ES-I3 (cell line): ENCODE measurements around the gene CCDC194.

Experiments
- H3K36me3 ChIP-seq: 2 replicates; pipeline ENCODE4 v1.6.1; 2013; ENCODE audit warnings: mild to moderate bottlenecking, low read length, control low read depth, moderate library complexity; ENCODE audit not compliant: insufficient read depth
- H3K4me1 ChIP-seq: 2 replicates; pipeline ENCODE4 v1.6.1; 2013; ENCODE audit warnings: mild to moderate bottlenecking, control low read depth, low read length; ENCODE audit not compliant: insufficient read depth
- H3K9ac ChIP-seq: 2 replicates; pipeline ENCODE4 v1.6.1; 2013; ENCODE audit warnings: low read depth, mild to moderate bottlenecking, low read length, moderate library complexity
- H3K9me3 ChIP-seq: 2 replicates; pipeline ENCODE4 v1.6.1; 2013; ENCODE audit warnings: mild to moderate bottlenecking, low read length, moderate library complexity; ENCODE audit not compliant: control insufficient read depth, insufficient read depth

CCDC194 gene

DNA sequence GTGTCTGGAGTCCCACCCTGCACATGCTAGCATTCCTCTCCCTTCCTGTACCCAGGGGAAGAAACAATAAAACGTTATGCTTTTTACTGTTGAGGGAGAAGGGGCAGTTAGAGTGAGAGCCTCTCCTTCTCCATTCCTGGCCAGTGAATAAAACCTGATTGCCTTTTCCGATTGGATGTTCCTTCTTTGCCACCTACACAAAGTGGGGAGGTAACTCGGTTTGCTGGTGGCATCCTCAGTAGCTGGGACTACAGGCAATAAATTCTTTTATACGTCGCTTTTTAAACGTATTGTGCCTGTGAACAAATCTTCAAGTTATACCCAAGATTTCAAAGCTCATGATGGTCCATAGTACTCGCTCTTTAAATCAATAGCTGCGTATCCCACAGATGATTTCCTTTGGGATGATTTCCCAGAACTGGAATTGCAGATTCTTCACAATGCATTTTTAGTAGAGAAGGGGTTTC lies 25.2 kb upstream of the CCDC194 start:
- peaks cover 11% of the 10 kb centered on the region for H3K4me1 ChIP-seq
- H3K9me3 ChIP-seq = no peaks in the 10 kb centered on the region

DNA sequence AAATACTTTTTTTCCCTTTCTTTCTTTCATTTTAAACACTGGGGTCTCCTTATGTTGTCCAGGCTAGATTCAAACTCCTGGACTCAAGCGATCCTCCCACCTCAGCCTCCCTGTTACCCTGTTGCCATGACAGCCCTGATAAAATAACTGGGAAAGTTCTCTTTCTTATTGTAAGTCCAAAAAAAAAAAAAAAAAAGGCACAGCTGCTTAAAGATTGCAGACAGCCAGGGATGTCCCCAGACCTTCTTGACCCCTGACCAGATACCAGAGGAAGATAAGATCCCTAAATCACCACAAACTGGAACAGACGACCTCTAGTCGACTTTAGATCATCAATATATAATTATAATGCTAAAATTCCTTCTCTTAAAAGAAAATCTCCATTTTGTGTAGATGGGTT lies 24.7 kb upstream of the CCDC194 start:
- no peaks in the 10 kb centered on the region for H3K9me3 ChIP-seq
- peak overlapping the region; percentile 56; the same call in 1 of the 2 replicates for H3K9ac ChIP-seq
- no peaks in the 10 kb centered on the region for H3K36me3 ChIP-seq
- peaks cover 11% of the 10 kb centered on the region for H3K4me1 ChIP-seq

More for the DNA sequence above, 25.2 kb upstream of the CCDC194 start:
- Histone ChIP-seq H3K36me3 (no peaks in the 10 kb centered on the region), H3K9ac (peak overlapping the region; percentile 56)

- Histone ChIP-seq H3K9ac (peak overlapping the region; percentile 24; the same call in 1 of the 2 replicates), H3K36me3 (no peaks in the 10 kb centered on the region), H3K9me3 (no peaks in the 10 kb centered on the region), H3K4me1 (peaks cover 16% of the 10 kb centered on the region)
Measured at GRCh38 chr19:17415121-17415520, 21.1 kb upstream of the CCDC194 start.

GRCh38 chr19:17414097-17414496 lies 20.1 kb upstream of the CCDC194 start:
- Histone ChIP-seq H3K9ac (no peak overlapping the region), H3K9me3 (no peaks in the 10 kb centered on the region), H3K4me1 (peaks cover 14% of the 10 kb centered on the region), H3K36me3 (no peaks in the 10 kb centered on the region)

- Histone ChIP-seq H3K4me1 (peaks cover 13% of the 10 kb centered on the region), H3K9ac (no peak overlapping the region), H3K9me3 (no peaks in the 10 kb centered on the region), H3K36me3 (no peaks in the 10 kb centered on the region)
Measured at GRCh38 chr19:17411801-17412200, 17.8 kb upstream of the CCDC194 start.

GRCh38 chr19:17409990-17410389 lies 16.0 kb upstream of the CCDC194 start:
- Histone ChIP-seq H3K9ac (no peak overlapping the region), H3K9me3 (no peaks in the 10 kb centered on the region), H3K4me1 (peaks cover 19% of the 10 kb centered on the region), H3K36me3 (no peaks in the 10 kb centered on the region)

- Histone ChIP-seq H3K4me1 (peaks cover 19% of the 10 kb centered on the region), H3K36me3 (no peaks in the 10 kb centered on the region), H3K9me3 (no peaks in the 10 kb centered on the region), H3K9ac (peak overlapping the region; percentile 19)
Measured at GRCh38 chr19:17406887-17407196, 12.8 kb upstream of the CCDC194 start.

DNA sequence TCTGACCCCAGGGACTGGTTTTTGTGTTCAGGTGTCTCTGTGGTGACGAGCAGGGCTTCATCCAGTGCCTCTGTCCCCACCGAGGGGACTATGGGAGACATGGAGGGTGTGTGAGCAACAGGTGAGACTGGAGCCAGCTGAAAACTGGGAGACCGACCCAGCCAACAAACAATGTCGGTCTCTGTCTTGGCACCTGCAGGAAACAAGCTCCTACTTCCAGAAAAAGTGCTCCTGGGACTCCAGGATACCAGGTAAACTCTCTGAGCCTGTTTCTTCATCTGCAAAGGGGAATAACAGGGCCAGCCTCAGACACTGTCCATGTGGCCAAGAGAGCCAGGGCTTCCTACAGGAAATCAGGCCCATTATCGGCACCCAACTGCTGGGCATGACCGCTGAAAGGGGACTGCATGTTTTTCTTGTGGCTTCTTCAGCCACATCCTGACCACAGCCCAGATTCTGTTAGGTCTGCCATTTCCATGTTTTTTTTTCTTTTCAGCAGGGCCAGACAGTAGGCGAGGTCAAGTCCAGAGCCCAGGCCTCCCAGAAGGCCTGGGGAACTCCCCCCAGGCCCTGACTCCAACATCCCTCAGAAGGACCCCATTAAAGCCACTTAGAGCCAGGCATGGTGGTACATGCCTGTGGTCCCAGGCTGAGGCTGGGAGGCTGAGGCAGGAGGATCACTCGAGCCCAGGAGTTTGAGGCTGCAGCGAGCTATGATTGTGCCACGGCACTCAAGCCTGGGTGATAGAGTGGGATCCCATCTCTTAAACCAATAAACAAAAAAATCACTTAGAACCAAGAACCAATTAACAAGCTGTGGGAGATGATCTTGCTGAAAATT lies 12.3 kb upstream of the CCDC194 start:
- Histone ChIP-seq H3K36me3 (no peaks in the 10 kb centered on the region), H3K9ac (no peak overlapping the region), H3K4me1 (peaks cover 19% of the 10 kb centered on the region), H3K9me3 (no peaks in the 10 kb centered on the region)

DNA sequence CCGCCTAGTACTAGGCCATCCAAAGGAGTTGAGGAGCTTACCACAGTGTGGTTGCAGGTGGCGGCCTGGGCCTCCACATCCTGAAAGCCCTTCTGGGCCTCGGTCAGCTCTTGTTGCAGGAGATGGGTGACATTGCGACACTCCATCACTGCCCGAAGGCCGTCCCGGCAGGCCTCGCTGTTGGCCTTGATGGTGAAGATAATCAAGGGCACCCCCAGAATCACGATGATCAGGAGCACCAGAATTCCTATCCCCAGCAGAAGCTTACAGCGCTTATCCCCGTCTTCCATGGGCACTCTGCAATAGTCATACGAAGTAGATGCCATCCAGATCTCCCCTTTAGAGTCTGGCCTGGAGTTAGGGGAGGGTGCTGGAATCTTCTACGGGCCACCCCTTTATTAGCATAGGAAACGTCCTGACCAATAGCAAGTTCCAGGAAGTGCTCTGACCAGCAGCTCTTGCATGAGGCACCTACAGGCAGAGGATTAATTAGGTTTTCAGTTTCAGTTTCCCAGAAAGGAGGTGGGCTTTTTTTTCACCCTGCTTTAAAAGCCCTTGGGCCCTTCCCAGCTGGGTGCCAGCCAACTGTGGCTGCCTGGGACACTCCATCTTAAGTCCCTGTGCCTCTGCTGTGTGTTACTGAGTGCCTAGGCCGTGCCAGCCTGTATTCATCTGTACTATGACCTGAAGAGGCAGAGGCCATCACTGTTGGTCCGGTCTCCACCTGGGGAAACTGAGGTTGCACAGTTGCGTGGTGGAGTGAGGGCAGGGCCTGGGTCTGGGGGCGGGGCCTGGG lies 11.5 kb upstream of the CCDC194 start, which contains the start of gene BST2:
Gene BST2 (minus strand): TSS at position 381 of the 796 bp plus-strand sequence. CDS start 55 bp downstream, at position 326.
- Histone ChIP-seq H3K9me3 (no peaks in the 10 kb centered on the region), H3K4me1 (peaks cover 19% of the 10 kb centered on the region), H3K36me3 (no peaks in the 10 kb centered on the region), H3K9ac (peak within 1 kb of the TSS; percentile 93)

GRCh38 chr19:17404621-17405249 lies 10.7 kb upstream of the CCDC194 start:
- H3K36me3 ChIP-seq = no peaks in the 10 kb centered on the region
- H3K4me1 ChIP-seq = peaks cover 19% of the 10 kb centered on the region
- H3K9ac ChIP-seq = peak overlapping the region; percentile 93
- H3K9me3 ChIP-seq = no peaks in the 10 kb centered on the region

GRCh38 chr19:17404015-17404414 lies 10.0 kb upstream of the CCDC194 start:
- peak overlapping the region; percentile 93 for H3K9ac ChIP-seq
- no peaks in the 10 kb centered on the region for H3K36me3 ChIP-seq
- H3K9me3 ChIP-seq = no peaks in the 10 kb centered on the region
- H3K4me1 ChIP-seq = peaks cover 19% of the 10 kb centered on the region

- Histone ChIP-seq H3K9ac (peak overlapping the region; percentile 93), H3K9me3 (no peaks in the 10 kb centered on the region), H3K4me1 (peaks cover 19% of the 10 kb centered on the region), H3K36me3 (no peaks in the 10 kb centered on the region; the same call in 1 of the 2 replicates)
Measured at GRCh38 chr19:17402982-17403855, 9.2 kb upstream of the CCDC194 start.

- no peaks in the 10 kb centered on the region; the same call in 1 of the 2 replicates for H3K36me3 ChIP-seq
Measured at GRCh38 chr19:17401628-17402027, 7.6 kb upstream of the CCDC194 start.

More at GRCh38 chr19:17401628-17402027, 7.6 kb upstream of the CCDC194 start:
- H3K4me1 ChIP-seq = peaks cover 15% of the 10 kb centered on the region
- H3K9me3 ChIP-seq = no peaks in the 10 kb centered on the region
- H3K9ac ChIP-seq = no peak overlapping the region
